ENCODE results near the gene HOXD9. TPM values are rescaled to one million over a fixed set of nuclear protein-coding genes. Genes with fewer than 3 reads are reported as not detected.
A peak's percentile ranks its signal among the peaks of the same experiment; 100 is the strongest.

Gene HOXD9
- total RNA-seq, 1 donor from 2014 or later = 23.8 TPM

DNA sequence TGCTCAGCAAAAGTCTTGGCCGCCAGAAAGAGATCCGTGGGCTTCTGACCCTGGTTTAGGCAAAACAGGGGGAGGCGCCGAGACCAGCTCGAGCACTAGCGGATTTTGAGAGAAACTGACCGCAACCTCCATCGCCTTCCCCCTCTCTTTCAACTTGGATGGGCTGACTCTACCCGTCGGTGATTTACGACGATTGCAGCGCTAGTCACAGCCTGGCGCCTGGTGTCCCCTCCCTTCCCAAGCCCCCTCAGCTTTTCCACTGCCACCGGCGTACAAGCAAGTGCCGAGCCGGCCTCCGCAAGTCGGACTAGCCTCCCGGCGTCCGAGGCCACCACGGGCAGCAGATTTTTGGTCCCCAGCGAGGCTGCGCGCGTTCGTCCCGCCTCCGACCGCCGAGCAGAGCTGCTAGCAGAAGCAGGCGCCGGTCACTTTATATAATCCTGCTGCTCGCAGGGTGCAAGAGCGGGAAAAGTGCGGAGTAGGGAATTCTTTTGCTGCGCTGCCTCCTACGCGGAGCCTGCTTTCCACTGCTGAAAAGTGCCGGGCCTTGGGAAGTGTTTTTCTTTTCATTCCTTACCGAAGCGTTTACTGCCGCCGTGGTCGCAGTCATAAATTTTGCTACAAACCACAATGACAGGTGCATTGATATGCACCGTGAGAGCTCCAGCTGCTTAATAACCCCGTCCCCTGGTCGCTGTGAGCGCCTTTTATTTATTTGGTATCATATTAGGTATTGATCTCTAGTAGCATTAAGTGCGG lies 42.3 kb downstream of the HOXD9 start:
- DNase-seq (ENCODE audit: low read depth in 2 of 2) = peak in 1 of 2 donors; percentile 19

DNA sequence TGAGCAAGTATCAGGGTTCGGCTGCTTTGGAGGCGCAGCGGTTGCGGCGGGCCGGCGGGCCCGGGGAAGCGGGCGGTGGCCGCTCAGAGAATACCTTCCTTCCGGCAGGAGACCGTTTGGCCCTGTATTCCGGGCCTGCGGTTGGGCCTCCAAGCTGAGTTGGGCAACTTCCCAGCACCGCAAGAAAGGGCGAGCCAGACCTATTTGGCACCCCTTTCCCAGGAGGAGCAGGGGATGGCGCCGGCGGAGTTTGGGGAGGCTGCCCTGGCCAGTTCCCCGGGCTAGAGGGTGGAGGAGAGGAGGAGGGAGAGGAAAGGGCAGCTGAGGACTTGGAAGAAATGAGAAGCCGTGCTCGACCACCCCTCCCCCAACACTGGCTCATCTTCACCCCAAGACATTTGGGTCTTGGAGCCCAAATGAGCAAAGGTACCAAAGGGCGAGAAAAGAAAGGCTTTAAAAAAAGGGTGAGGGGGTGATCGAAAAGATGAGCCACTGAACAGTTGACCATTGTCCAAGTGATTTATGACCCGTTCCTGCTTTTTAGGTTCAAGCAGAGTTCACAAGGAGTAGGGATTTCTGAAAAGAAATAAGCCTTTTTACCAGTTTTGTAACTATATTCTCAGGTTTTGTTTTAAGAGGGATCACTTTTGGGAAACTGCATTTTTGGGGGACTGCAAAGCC lies 43.0 kb downstream of the HOXD9 start:
- no peak for DNase-seq (ENCODE audit: low read depth in 2 of 2)

DNA sequence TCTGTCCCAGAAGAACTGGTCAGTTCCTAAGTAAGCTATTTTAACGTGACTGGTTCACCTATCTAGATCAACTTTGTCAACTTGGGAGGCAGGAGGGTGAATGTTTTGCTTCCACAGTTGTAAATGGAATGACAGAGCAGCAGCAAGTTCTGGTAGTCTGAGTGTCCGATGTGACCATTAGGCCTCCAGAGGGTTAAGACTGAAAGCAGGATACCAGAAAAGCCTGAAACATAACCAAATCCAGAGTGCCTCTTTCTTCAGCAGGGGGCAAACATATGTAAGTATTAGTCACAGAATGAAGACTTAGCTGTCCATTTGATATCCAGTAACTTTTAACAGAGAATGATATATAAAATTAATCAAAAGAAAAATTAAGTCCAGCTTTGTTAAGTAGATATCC lies 43.8 kb downstream of the HOXD9 start:
- DNase-seq (ENCODE audit: low read depth in 2 of 2) = no peak

DNA sequence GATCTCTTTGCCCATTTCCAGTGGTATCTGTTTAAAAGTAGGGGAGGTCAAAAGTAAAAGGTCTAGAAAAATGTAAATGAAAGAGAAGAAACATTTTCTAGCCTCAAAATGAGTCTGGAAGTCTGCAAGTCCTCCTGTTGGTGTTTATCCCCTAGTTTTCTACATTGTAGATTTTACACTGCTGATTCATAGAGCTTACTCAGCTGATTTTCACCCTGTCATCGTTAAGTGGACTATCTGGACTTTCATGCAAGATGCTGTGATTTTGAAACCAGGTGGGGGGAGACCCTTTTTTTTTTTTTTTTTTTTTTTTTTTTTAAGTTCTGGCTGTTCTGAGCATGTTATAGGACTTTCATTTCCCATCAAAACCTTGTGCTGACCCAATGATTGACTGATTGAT lies 44.9 kb downstream of the HOXD9 start:
- DNase-seq (ENCODE audit: low read depth in 2 of 2) = no peak

DNA sequence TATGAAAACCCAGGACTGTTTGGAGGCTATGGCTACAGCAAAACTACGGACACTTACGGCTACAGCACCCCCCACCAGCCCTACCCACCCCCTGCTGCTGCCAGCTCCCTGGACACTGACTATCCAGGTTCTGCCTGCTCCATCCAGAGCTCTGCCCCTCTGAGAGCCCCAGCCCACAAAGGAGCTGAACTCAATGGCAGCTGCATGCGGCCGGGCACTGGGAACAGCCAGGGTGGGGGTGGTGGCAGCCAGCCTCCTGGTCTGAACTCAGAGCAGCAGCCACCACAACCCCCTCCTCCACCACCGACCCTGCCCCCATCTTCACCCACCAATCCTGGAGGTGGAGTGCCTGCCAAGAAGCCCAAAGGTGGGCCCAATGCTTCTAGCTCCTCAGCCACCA lies 46.7 kb downstream of the HOXD9 start:
- no peak for DNase-seq (ENCODE audit: low read depth in 2 of 2)

DNA sequence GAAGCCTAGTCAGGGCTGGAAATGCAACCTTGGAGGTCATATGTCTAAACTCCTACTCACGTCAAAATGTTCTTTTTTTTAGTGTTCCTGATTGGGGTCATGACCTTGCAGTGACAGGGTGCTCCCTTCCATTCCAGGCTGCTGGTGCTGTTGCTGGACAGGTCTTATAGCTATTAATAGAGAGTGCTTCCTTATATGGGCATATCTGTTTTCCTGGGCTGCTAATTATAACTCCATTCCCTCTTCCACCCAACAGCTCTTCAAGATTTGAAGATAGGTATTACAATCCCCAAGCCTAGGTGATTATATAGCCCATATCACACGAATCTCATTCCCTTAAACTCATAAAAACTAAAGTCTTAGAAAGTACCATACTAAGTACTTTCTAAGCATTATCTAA lies 47.2 kb downstream of the HOXD9 start:
- no peak for DNase-seq (ENCODE audit: low read depth in 2 of 2)

DNA sequence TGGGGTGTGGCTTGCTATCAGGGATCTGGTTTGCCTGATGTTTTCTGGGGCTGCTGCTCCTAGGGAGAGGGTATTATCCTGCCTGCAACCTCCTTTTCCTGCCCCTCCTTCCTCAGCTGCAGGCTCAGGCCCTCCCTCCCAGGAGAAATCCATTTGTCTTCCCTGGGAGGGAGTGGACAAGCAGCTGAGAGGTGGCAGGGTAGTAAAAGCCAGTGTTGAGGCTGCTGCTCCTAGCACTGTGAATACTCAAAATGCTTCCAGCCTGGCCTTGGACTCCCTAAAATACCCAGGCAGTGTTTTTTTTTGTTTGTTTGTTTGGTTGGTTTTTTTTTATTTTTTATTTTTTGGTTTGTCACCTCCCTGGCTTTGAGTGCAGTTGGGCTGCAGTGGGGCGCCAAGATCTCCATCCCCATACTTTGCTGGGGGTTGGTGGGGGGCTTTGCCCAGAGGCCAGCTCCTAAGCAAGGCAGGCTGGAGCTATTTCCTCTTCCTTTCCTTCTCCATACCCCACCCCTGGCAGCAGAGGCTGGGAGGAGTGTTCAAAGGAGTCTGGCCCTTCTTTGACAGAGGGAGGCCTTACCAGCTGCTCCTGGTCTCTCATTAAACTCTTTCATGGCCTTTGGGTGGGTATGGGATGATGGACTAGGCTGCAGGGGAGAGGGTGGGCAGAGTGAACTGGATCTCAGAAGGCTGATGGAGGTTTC lies 48.2 kb downstream of the HOXD9 start:
- no peak for DNase-seq (ENCODE audit: low read depth in 2 of 2)

DNA sequence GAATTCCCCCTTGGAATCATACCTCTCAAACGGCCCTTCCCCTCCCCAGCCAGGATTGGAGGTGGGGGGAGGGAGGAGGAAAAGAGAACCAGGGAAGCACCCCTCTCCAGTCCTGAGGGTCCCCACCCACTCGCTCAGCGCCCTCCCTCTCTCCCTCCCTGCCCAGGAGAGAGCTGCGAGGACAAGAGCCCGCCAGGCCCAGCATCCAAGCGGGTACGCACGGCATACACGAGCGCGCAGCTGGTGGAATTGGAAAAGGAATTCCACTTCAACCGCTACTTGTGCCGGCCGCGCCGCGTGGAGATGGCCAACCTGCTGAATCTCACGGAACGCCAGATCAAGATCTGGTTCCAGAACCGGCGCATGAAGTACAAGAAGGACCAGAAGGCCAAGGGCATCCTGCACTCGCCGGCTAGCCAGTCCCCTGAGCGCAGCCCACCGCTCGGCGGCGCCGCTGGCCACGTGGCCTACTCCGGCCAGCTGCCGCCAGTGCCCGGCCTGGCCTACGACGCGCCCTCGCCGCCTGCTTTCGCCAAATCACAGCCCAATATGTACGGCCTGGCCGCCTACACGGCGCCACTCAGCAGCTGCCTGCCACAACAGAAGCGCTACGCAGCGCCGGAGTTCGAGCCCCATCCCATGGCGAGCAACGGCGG lies 49.0 kb downstream of the HOXD9 start:
- no peak for DNase-seq (ENCODE audit: low read depth in 2 of 2)

DNA sequence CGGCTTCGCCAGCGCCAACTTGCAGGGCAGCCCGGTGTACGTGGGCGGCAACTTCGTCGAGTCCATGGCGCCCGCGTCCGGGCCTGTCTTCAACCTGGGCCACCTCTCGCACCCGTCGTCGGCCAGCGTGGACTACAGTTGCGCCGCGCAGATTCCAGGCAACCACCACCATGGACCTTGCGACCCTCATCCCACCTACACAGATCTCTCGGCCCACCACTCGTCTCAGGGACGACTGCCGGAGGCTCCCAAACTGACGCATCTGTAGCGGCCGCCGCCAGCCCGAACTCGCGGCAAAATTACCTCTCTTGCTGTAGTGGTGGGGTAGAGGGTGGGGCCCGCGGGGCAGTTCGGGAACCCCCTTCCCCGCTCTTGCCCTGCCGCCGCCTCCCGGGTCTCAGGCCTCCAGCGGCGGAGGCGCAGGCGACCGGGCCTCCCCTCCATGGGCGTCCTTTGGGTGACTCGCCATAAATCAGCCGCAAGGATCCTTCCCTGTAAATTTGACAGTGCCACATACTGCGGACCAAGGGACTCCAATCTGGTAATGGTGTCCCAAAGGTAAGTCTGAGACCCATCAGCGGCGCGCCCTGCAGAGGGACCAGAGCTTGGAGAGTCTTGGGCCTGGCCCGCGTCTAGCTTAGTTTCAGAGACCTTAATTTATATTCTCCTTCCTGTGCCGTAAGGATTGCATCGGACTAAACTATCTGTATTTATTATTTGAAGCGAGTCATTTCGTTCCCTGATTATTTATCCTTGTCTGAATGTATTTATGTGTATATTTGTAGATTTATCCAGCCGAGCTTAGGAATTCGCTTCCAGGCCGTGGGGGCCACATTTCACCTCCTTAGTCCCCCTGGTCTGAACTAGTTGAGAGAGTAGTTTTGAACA lies 49.7 kb downstream of the HOXD9 start:
- DNase-seq (ENCODE audit: low read depth in 2 of 2) = no peak

DNA sequence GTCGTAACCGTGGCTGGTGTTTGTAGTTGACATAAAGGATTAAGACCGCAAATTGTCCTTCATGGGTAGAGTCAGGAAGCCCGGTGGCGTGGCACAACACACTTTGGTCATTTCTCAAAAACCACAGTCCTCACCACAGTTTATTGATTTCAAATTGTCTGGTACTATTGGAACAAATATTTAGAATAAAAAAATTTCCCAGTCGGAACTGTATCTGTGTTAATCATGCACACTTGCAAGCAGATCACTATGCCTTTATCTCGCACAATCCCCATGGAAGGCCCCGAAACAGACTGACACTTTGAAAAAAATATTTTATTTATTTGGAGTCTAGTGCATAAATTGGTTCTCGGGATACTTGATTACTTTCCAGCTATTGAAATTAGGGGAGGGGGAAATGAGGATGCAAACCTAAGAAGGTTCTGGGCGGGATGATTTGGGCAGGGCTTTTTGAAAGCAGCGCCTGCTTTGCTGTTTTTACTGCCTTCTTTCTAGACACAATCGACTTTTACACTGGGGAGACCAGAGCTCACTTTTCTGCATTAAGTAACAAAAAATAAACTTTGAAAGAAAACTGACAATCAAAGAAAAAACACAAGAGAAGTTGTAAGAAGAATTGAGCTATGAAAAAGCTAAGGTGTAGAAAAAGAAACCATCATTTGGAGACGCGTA lies 50.5 kb downstream of the HOXD9 start:
- DNase-seq (ENCODE audit: low read depth in 2 of 2) = no peak

DNA sequence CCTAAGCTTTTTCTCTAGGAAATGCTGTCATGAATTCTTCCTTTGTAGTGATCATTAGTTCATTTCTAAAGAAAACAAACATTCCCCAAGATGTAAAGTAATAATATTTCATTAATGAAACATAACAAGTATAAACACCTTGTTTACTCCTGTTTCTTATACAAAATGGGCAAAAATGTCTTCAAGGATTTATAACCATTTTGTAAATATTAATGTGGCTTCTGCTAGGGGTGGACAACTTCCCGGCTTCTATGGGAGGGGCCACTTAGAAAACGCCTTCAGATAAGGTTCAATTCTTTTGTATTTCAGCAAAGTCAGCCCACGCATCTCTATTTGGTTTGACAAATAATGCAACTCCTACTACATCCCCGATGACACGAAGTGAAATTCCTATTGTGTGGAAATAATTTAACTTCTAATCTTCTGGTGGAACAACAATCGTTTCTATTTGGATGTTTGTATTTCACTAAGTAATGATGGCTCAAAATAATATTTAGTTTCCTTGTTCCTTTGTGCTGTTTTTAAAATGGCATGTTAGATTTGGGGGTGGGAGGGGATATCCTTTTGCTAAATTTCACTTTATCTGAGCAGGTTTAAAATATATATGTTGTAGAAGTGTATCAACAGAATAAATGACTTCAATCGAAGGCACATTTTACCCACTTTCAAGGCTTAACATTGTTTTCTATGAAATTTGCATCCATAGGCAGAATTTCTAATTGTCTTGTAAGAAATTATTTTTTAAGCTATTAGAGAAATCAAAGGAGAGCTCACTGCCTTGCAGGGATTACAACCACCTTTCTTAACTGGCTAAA lies 51.3 kb downstream of the HOXD9 start:
- no peak for DNase-seq (ENCODE audit: low read depth in 2 of 2)

DNA sequence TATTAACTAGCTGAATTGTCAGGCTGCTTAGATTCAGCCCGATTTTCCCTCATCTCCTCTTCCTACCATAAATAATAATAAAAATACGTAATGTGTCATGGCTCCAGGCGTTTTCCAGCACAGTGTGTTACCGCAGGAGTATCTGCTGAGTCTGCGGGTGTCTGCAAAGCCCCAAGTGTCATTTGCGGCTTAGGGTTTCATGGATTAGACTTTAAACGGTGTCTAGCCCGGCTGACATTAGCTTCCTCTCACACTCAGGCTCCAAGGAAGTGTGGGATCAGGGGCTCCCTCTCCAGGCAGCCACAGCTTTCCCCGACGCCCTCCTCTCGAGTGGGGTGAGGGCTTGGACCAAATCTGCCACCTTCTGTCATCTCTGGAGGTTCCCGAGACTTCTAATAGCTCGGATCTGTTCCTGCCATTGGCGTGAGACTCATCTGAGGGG lies 51.9 kb downstream of the HOXD9 start:
- DNase-seq (ENCODE audit: low read depth in 2 of 2) = no peak

Other genes starting within 250 kb of the HOXD9 start
- 5.2 and 5.8 TPM in 2 replicates for gene LNPK, start 120.5 kb upstream of the HOXD9 start, total RNA-seq
- gene EVX2, start 38.8 kb upstream of the HOXD9 start, total RNA-seq = not detected in 2 replicates
- not detected in 2 replicates for gene HOXD13, start 30.0 kb upstream of the HOXD9 start, total RNA-seq
- not detected in 2 replicates for gene HOXD12, start 22.9 kb upstream of the HOXD9 start, total RNA-seq
- not detected in 2 replicates for gene HOXD11, start 15.4 kb upstream of the HOXD9 start, total RNA-seq
- 4.0 and 4.4 TPM in 2 replicates for gene HOXD10, start 5.9 kb upstream of the HOXD9 start, total RNA-seq
- 15.5 and 27.4 TPM in 2 replicates for gene HOXD8, start 7.0 kb downstream of the HOXD9 start, total RNA-seq
- 1.3 and 4.4 TPM in 2 replicates for gene HOXD4, start 28.8 kb downstream of the HOXD9 start, total RNA-seq
- 6.5 and 15.9 TPM in 2 replicates for gene HOXD3, start 34.6 kb downstream of the HOXD9 start, total RNA-seq
- gene HOXD1, start 65.9 kb downstream of the HOXD9 start, total RNA-seq = 6.1 and 6.7 TPM in 2 replicates
- 24.4 and 31.7 TPM in 2 replicates for gene MTX2, start 146.7 kb downstream of the HOXD9 start, total RNA-seq